SU-DHL-6 (cell line): ENCODE data around the gene SCYGR6.

Experiments
- EZH2phosphoT487 ChIP-seq: fragments of 200-600 bp; sonication (generic), shearing (Covaris generic); conservative IDR thresholded peaks from 2 replicates; pipeline ENCODE4 v1.6.1; 2018; ENCODE audit warnings: mild to moderate bottlenecking, antibody characterized with exemption, low read length, moderate library complexity, mixed read lengths
- TF ChIP-seq, protein P1 (sequence below): fragments of 200-600 bp; sonication (generic); IDR thresholded peaks from one replicate; pipeline ENCODE4 v1.5.1; 2017; ENCODE audit warnings: antibody characterized with exemption, mild to moderate bottlenecking, low read length, moderate library complexity; ENCODE audit not compliant: insufficient read depth, poor library complexity, severe bottlenecking

DNA sequence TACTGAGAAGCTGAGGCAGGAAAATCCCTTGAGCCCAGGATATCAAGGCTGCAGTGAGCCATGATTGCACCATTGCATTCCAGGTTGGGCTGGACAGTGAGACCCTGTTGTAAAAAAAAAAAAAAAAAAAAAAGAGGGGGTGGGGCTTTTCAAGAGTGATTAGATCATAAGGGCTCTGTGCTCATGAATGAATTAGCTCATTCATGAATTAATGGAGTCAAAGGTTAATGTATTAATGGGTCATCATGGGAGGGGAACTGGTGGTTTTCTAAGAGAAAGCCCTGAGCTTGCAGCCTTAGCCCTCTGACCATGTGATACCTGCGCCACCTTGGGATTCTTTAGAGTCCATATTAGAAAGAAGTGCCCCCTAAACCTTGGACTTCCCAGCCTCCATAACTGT is 11.3 kb downstream of the SCYGR6 start:
- TF ChIP-seq, protein P1, sequence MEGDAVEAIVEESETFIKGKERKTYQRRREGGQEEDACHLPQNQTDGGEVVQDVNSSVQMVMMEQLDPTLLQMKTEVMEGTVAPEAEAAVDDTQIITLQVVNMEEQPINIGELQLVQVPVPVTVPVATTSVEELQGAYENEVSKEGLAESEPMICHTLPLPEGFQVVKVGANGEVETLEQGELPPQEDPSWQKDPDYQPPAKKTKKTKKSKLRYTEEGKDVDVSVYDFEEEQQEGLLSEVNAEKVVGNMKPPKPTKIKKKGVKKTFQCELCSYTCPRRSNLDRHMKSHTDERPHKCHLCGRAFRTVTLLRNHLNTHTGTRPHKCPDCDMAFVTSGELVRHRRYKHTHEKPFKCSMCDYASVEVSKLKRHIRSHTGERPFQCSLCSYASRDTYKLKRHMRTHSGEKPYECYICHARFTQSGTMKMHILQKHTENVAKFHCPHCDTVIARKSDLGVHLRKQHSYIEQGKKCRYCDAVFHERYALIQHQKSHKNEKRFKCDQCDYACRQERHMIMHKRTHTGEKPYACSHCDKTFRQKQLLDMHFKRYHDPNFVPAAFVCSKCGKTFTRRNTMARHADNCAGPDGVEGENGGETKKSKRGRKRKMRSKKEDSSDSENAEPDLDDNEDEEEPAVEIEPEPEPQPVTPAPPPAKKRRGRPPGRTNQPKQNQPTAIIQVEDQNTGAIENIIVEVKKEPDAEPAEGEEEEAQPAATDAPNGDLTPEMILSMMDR: no peak
- no peak for TF ChIP-seq EZH2phosphoT487
